ENCODE results near the gene CCL13.
"Not testable (repeated sequence)": the region's sequence is repeated elsewhere in the genome, so short reads cannot be mapped to it uniquely, and the experiment has no call there.

CCL13 gene
- total RNA-seq, result 0 reads per million in 9 experiments

DNA sequence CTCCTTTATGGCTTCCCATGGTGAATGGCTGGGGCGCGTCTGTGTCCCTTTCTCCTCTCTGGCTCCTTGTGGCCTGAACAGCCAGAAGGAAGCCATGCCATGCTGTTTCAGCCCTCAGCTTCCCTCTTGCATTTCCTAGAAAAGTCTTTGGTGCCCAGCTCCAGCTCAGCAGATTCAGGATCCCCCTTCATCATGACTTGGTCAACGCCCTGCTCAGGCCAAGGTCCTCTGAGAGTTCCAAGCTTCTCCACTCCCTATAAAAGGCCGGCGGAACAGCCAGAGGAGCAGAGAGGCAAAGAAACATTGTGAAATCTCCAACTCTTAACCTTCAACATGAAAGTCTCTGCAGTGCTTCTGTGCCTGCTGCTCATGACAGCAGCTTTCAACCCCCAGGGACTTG is at the start of gene CCL13:
TSS of gene CCL13 (plus strand) at position 287 of the 400 bp plus-strand sequence. CDS start at position 334, 47 bp downstream.
- H3K36me3 Mint-ChIP-seq (ENCODE audit: insufficient read depth), result no peaks in the 10 kb centered on the region

DNA sequence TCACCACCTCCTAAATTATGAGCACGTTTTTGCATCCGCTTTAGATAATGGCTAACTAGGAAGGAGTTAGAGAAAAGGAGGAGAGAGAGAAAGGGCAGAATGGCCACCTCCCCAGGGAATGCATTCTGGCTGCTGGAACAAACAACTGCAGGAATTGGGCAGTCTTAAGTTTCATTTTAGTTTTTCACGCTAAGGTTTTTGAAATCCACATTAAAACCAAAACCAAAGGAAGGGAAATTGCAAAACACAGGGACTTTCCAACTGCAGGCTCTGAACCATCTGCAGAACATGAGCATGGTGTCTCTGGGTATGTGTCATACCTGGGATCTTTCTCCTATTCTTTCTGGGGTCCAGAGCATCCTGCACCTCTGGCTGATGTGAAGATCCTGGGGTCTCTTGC is 49.2 kb upstream of the CCL13 start:
- ATAC-seq (replicated peaks) (no peak), DNase-seq (no peak)
- Mint-ChIP-seq H3K4me3 (no peak overlapping the region), H3K36me3 (ENCODE audit: insufficient read depth) (no peaks in the 10 kb centered on the region), H3K27ac (no peak overlapping the region), H3K9me3 (no peaks in the 10 kb centered on the region), H3K27me3 (peaks cover 17 to 35% of the 10 kb centered on the region in 2 donors), H3K4me1 (ENCODE audit: low read depth in 2 of 2) (no peaks in the 10 kb centered on the region)

More for the DNA sequence above, at the start of gene CCL13:
- H3K4me3 Mint-ChIP-seq, result no peak within 1 kb of the TSS
- no peak within 1 kb of the TSS for H3K27ac Mint-ChIP-seq
- no peak for DNase-seq
- H3K27me3 Mint-ChIP-seq, result peaks cover 5 to 46% of the 10 kb centered on the region in 2 donors
- H3K4me1 Mint-ChIP-seq (ENCODE audit: low read depth in 2 of 2), result no peaks in the 10 kb centered on the region
- peaks cover 0 to 2% of the 10 kb centered on the region in 2 donors for H3K9me3 Mint-ChIP-seq
- no peak for ATAC-seq (replicated peaks)

DNA sequence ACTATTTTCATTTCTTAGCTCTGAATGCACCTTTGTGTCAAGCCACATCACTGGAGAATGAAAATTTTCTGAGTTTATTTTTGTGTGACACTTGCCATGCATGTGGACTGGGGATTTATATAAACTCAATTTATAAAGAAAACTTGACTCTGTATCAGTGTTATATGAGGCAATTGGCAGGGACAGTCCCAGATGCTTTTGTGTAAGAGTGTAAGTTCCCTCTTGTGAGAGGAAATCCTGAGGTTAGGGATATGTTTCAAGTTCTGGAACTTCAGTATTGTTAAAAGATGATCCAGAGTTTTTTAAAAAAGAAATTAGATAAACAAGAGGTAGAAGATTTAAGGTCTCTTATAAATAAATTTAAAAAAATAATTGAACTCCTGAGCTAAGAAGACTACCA is 47.9 kb upstream of the CCL13 start:
- Mint-ChIP-seq H3K36me3 (ENCODE audit: insufficient read depth) (no peaks in the 10 kb centered on the region), H3K4me3 (no peak overlapping the region), H3K27me3 (peaks cover 28 to 45% of the 10 kb centered on the region in 2 donors), H3K27ac (no peak overlapping the region), H3K9me3 (no peaks in the 10 kb centered on the region), H3K4me1 (ENCODE audit: low read depth in 2 of 2) (no peaks in the 10 kb centered on the region)
- ATAC-seq (replicated peaks), result no peak
- DNase-seq, result no peak

DNA sequence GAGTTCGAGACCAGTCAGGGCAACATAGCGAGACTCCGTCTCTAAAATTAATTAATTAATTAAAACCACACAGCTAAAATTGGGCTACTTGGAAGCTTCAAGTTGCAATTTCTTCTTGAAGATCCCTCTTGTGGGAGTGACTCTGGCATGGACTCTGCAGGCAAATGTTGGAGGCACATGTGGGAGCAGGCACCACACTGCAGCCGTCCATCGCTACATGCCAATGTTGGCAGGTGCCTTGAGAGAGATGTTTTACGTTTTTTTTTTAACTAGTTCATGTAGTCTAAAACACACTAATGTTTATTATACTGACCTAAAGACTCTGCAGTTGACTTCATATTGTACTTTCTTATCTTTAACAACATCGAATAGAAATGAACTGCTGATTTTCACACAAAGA is 45.0 kb upstream of the CCL13 start:
- no peaks in the 10 kb centered on the region for H3K36me3 Mint-ChIP-seq (ENCODE audit: insufficient read depth)
- H3K4me3 Mint-ChIP-seq, result no peak overlapping the region
- no peaks in the 10 kb centered on the region for H3K9me3 Mint-ChIP-seq
- H3K27me3 Mint-ChIP-seq, result peaks cover 49 to 57% of the 10 kb centered on the region in 2 donors
- no peaks in the 10 kb centered on the region for H3K4me1 Mint-ChIP-seq (ENCODE audit: low read depth in 2 of 2)
- ATAC-seq (replicated peaks) (no peak), DNase-seq (no peak)
- no peak overlapping the region for H3K27ac Mint-ChIP-seq

DNA sequence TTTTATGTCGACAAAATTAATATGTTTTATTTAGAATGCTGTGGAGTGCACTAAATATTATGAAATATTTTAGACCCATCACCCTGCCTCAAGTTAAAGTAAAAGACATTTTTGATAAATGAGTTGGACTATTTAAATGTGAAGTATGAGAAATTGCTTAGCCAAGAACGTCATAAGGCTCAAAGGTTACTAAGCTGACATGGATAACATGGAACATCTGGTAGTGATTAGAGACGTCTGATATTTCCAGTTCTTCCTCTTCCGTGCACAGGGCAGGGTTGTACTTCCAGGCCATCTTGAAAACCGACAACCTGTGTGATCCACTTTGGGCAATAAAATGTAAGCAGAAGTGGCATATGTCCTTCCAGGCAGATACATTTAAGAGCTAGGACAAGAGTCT is 44.2 kb upstream of the CCL13 start:
- H3K4me1 Mint-ChIP-seq (ENCODE audit: low read depth in 2 of 2), result no peaks in the 10 kb centered on the region
- peaks cover 57 to 59% of the 10 kb centered on the region in 2 donors for H3K27me3 Mint-ChIP-seq
- no peak overlapping the region for H3K4me3 Mint-ChIP-seq
- H3K9me3 Mint-ChIP-seq, result no peaks in the 10 kb centered on the region
- no peak for DNase-seq
- ATAC-seq (replicated peaks), result no peak
- no peak overlapping the region for H3K27ac Mint-ChIP-seq
- H3K36me3 Mint-ChIP-seq (ENCODE audit: insufficient read depth), result no peaks in the 10 kb centered on the region

DNA sequence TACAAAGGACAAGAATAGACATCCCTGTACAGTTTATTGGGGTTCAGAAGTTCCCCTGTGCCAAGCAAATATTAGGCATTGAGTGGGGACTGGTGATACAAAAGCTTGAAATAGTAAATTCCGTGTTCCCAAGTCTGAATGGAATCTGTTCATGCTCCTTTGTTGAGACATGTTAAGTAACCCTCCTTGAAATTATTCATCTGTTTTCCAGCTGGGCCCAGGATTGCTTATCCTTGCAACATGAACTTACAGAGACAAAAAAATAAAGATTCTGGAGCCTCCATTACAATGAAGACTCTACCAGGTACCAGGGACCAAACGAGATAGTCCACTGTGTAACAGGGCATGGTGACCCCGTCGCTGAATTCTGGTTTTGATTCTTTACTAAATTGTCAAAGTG is 43.1 kb upstream of the CCL13 start:
- no peaks in the 10 kb centered on the region for H3K36me3 Mint-ChIP-seq (ENCODE audit: insufficient read depth)
- H3K9me3 Mint-ChIP-seq, result no peaks in the 10 kb centered on the region
- H3K4me3 Mint-ChIP-seq, result no peak overlapping the region
- no peak overlapping the region for H3K27ac Mint-ChIP-seq
- peaks cover 57 to 62% of the 10 kb centered on the region in 2 donors for H3K27me3 Mint-ChIP-seq
- DNase-seq (no peak), ATAC-seq (replicated peaks) (no peak)
- H3K4me1 Mint-ChIP-seq (ENCODE audit: low read depth in 2 of 2), result no peaks in the 10 kb centered on the region

DNA sequence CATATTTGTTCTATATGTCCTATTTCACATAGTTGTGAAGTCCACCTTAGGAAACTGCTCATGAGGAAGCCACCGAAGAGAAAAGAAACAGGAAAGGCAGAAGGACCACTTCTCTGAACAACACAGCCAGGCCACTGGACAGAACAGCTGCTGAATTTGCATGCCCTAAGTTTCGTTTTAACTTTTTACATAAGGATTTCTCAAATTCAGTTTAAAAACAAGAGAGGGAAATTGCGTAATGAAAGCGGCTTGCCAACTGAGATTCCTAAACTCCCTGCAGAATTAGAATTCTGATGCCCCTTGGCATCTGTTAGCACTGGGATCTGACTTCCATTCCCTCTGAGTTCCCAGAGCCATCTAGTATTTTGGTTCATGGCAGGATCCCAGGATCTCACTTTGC is 42.0 kb upstream of the CCL13 start:
- no peak overlapping the region for H3K4me3 Mint-ChIP-seq
- H3K27ac Mint-ChIP-seq, result no peak overlapping the region
- no peaks in the 10 kb centered on the region for H3K9me3 Mint-ChIP-seq
- ATAC-seq (replicated peaks), result no peak
- no peaks in the 10 kb centered on the region for H3K36me3 Mint-ChIP-seq (ENCODE audit: insufficient read depth)
- no peak for DNase-seq
- no peaks in the 10 kb centered on the region for H3K4me1 Mint-ChIP-seq (ENCODE audit: low read depth in 2 of 2)
- H3K27me3 Mint-ChIP-seq, result peaks cover 54 to 60% of the 10 kb centered on the region in 2 donors

DNA sequence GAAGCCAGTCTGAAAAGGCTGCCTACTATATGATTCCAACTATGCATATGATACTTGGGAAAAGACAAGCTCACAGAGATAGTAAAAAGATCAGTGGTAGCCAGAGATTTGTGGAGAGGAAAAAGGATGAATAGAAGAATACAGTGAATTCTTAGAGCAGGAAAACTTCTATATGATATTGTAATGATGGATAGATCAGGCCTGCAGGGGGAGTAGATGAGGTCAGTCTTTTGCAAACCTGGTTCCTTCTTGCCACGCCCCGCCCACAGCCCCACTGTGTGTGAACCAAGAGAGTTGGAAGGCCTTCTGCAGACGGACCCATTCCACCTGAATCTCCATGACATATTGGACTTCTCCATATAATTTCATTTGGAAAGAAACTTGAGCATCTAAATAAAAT is 37.8 kb upstream of the CCL13 start:
- DNase-seq (no peak), ATAC-seq (replicated peaks) (no peak)
- Mint-ChIP-seq H3K27me3 (peaks cover 33 to 38% of the 10 kb centered on the region in 2 donors), H3K36me3 (ENCODE audit: insufficient read depth) (no peaks in the 10 kb centered on the region), H3K9me3 (no peaks in the 10 kb centered on the region), H3K4me1 (ENCODE audit: low read depth in 2 of 2) (no peaks in the 10 kb centered on the region), H3K4me3 (no peak overlapping the region), H3K27ac (no peak overlapping the region)

DNA sequence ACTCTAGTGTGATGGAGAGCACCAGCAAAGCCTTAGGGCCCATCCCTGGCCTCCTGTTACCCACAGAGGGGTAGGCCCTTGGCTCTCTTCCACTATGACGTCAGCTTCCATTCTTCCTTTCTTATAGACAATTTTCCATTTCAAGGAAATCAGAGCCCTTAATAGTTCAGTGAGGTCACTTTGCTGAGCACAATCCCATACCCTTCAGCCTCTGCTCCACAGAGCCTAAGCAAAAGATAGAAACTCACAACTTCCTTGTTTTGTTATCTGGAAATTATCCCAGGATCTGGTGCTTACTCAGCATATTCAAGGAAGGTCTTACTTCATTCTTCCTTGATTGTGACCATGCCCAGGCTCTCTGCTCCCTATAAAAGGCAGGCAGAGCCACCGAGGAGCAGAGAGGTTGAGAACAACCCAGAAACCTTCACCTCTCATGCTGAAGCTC is 37.2 kb upstream of the CCL13 start, which contains the start of gene CCL8:
TSS of gene CCL8 (plus strand) at position 397 of the 445 bp plus-strand sequence. CDS start 67 bp downstream, outside the sequence.
- no peaks in the 10 kb centered on the region for H3K4me1 Mint-ChIP-seq (ENCODE audit: low read depth in 2 of 2)
- H3K36me3 Mint-ChIP-seq (ENCODE audit: insufficient read depth), result no peaks in the 10 kb centered on the region
- no peaks in the 10 kb centered on the region for H3K9me3 Mint-ChIP-seq
- no peak for ATAC-seq (replicated peaks)
- no peak for DNase-seq
- no peak within 1 kb of the TSS for H3K27ac Mint-ChIP-seq
- H3K27me3 Mint-ChIP-seq, result peaks cover 29 to 36% of the 10 kb centered on the region in 2 donors
- H3K4me3 Mint-ChIP-seq, result no peak within 1 kb of the TSS

DNA sequence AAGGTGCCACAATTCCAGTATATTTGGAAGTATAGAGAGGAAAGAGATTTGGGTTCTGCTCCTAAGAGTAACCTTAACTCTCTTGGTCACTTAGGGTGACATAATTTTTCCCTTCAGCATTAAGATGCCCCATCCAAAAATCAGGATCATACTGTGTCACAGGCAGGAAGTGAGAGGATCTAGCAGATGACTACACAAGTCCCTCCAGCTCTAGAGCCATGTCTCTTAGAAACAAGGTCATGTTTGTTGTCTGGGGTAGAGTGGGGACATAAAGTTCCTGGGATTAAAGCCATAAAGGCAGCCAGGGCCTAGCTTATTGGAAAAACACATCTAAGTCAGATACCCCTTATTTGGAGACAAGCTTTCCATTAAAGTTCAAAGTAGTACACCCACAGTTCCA is 34.3 kb upstream of the CCL13 start:
- DNase-seq (no peak), ATAC-seq (replicated peaks) (no peak)
- Mint-ChIP-seq H3K27ac (no peak overlapping the region), H3K4me3 (no peak overlapping the region), H3K4me1 (ENCODE audit: low read depth in 2 of 2) (no peaks in the 10 kb centered on the region), H3K9me3 (peaks cover 7 to 10% of the 10 kb centered on the region in 2 donors), H3K36me3 (ENCODE audit: insufficient read depth) (no peaks in the 10 kb centered on the region), H3K27me3 (peaks cover 22 to 33% of the 10 kb centered on the region in 2 donors)

DNA sequence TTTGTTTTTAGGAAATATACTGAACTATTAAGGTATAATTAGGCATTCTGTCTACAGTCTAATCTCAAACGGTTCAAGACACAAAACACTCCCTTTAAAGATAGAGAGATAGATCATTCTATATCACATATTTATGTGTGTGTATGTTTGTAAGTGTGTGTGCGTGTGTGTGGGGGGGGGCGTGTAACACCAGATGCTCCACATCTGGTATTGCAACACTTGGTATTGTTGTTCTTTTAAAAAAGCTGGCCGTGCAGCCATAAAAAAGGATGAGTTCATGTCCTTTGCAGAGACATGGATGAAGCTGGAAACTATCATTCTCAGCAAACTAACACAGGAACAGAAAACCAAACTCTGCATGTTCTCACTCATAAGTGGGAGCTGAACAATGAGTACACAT is 28.7 kb upstream of the CCL13 start:
- not testable (repeated sequence) for H3K4me3 Mint-ChIP-seq; H3K27ac Mint-ChIP-seq; H3K4me1 Mint-ChIP-seq (ENCODE audit: low read depth in 2 of 2); DNase-seq; ATAC-seq (replicated peaks); H3K9me3 Mint-ChIP-seq; H3K36me3 Mint-ChIP-seq (ENCODE audit: insufficient read depth)
- H3K27me3 Mint-ChIP-seq, result peaks cover 42 to 48% of the 10 kb centered on the region in 2 donors

DNA sequence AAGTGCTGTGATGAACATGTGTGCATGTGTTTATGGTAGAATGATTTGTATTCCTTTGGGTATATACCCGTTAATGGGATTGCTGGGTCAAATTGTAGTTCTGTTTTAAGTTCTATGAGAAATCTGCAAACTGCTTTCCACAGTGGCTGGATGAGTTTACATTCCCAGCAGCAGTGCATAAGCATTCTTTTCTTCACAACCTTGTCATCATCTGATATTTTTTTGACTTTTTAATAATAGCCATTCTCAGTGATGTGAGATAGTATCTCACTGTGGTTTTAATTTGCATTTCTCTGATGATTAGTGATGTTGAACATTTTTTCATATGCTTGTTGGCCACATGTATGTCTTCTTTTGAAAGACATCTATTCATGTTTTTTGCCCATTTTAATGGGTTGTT is 18.6 kb upstream of the CCL13 start:
- H3K36me3 Mint-ChIP-seq (ENCODE audit: insufficient read depth), result no peaks in the 10 kb centered on the region
- no peak overlapping the region for H3K4me3 Mint-ChIP-seq
- no peaks in the 10 kb centered on the region for H3K4me1 Mint-ChIP-seq (ENCODE audit: low read depth in 2 of 2)
- no peak overlapping the region for H3K27ac Mint-ChIP-seq
- H3K9me3 Mint-ChIP-seq, result peaks cover 0 to 3% of the 10 kb centered on the region in 2 donors
- ATAC-seq (replicated peaks), result no peak
- peaks cover 54 to 90% of the 10 kb centered on the region in 2 donors for H3K27me3 Mint-ChIP-seq
- no peak for DNase-seq

DNA sequence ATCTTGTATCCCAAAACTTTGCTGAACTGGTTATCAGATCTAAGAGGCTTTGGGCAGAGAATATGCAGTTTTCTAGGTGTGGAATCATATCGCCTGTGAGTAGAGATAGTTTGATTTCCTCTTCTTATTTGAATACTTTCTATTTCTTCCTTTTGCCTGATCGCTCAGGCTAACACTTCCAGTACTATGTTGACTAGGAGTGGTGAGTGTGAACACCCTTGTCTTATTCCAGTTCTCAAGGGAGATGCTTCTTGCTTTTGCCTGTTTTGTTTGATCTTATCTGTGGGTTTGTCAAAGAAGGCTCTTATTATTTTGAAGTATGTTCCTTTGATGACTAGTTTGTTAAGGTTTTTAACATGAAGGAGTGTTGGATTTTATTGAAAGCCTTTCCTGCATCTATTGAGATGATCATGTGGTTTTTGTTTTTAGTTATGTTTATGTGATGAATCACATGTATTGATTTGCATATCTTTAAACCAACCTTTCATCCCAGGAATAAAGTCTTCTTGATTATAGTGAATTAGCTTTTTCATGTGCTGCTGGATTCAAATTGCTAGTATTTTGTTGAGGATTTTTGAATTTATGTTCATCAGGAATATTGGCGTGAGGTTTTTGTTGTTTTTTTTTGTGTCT is 17.0 kb upstream of the CCL13 start:
- H3K27me3 Mint-ChIP-seq, result peaks cover 69 to 91% of the 10 kb centered on the region in 2 donors
- no peak overlapping the region for H3K4me3 Mint-ChIP-seq
- no peaks in the 10 kb centered on the region for H3K36me3 Mint-ChIP-seq (ENCODE audit: insufficient read depth)
- H3K27ac Mint-ChIP-seq, result no peak overlapping the region
- H3K9me3 Mint-ChIP-seq, result peaks cover 0 to 3% of the 10 kb centered on the region in 2 donors
- DNase-seq (no peak), ATAC-seq (replicated peaks) (no peak)
- no peaks in the 10 kb centered on the region for H3K4me1 Mint-ChIP-seq (ENCODE audit: low read depth in 2 of 2)

DNA sequence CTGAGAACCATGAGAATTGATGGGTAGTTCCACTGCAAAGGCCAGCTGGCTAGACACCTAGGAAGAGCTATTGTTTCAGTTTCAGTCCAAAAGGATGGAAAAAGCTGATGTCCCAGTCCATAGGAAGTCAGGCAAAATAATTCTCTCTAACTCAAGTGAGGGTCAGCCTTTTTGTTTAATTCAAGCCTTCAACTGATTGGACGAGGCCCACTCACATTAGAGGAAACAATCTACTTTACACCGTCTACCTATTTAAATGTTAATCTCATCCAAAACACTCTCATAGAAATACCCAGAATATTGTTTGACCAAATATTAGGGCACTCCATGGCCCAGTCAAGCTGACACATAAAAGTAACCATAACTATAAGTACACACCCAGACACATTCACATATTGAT is 14.4 kb upstream of the CCL13 start:
- peaks cover 57 to 77% of the 10 kb centered on the region in 2 donors for H3K27me3 Mint-ChIP-seq
- DNase-seq (no peak), ATAC-seq (replicated peaks) (no peak)
- no peaks in the 10 kb centered on the region for H3K36me3 Mint-ChIP-seq (ENCODE audit: insufficient read depth)
- H3K27ac Mint-ChIP-seq, result no peak overlapping the region
- H3K4me3 Mint-ChIP-seq, result no peak overlapping the region
- H3K4me1 Mint-ChIP-seq (ENCODE audit: low read depth in 2 of 2), result no peaks in the 10 kb centered on the region
- no peaks in the 10 kb centered on the region for H3K9me3 Mint-ChIP-seq
